CD4-positive, alpha-beta memory T cell (primary cell): ENCODE results near the gene DYNLL1. TPM values are rescaled to one million over a fixed set of nuclear protein-coding genes. Genes with fewer than 3 reads are reported as not detected.

Source experiments
- CTCF ChIA-PET: fragments of 350-600 bp; sonication (Branson Sonifier 250); formaldehyde crosslinking; loops from one replicate; lab custom pipeline; 2021; ENCODE audit warnings: inconsistent platforms; ENCODE audit not compliant: partially characterized antibody; lab: Charles Lee
- POLR2A ChIA-PET: fragments of 350-600 bp; sonication (Branson Sonifier 250); formaldehyde crosslinking; loops from one replicate; lab custom pipeline; 2021; ENCODE audit not compliant: partially characterized antibody; lab: Charles Lee
- DNase-seq, 5 donors: peaks; one replicate each; pipeline versions ENCODE4 v3.0.0 to v3.0.0-alpha.2; 2020 to 2022; ENCODE audit warnings: mixed read lengths in 1 of 5
- H3K27ac ChIP-seq: one replicate; pipeline ENCODE4 v1.7.0; 2013; ENCODE audit warnings: low read depth, low read length
- H3K27me3 ChIP-seq: 2 replicates; pipeline ENCODE4 v1.7.0; 2013; ENCODE audit warnings: mild to moderate bottlenecking, low read length, moderate library complexity; ENCODE audit not compliant: insufficient read depth
- H3K36me3 ChIP-seq: 2 replicates; pipeline ENCODE4 v1.7.0; 2013; ENCODE audit warnings: mild to moderate bottlenecking, low read length, moderate library complexity; ENCODE audit not compliant: insufficient read depth
- H3K4me1 ChIP-seq: 2 replicates; pipeline ENCODE4 v1.7.0; 2013; ENCODE audit warnings: mild to moderate bottlenecking, low read length, moderate library complexity; ENCODE audit not compliant: insufficient read depth
- H3K4me3 ChIP-seq, 2 donors: one replicate each; pipeline ENCODE4 v1.7.0; 2013; ENCODE audit warnings: low read length in 2 of 2, mild to moderate bottlenecking in 1 of 2
- H3K9me3 ChIP-seq, 2 donors: one replicate each; pipeline ENCODE4 v1.7.0; 2013; ENCODE audit warnings: low read length in 2 of 2, control low read depth in 1 of 2; ENCODE audit not compliant: control insufficient read depth in 1 of 2
- H3K27ac Mint-ChIP-seq, 7 donors: one replicate each; pipeline ENCODE4 v1.8.0; 2020 to 2021; ENCODE audit warnings: mixed read lengths in 7 of 7, mild to moderate bottlenecking in 6 of 7, inconsistent platforms in 3 of 7, moderate library complexity in 3 of 7
- H3K27me3 Mint-ChIP-seq, 2 donors: one replicate each; pipeline ENCODE4 v1.8.0; 2020 to 2021; ENCODE audit warnings: mixed read lengths in 2 of 2
- H3K36me3 Mint-ChIP-seq, 2 donors: one replicate each; pipeline ENCODE4 v1.8.0; 2020 to 2021; ENCODE audit warnings: mixed read lengths in 2 of 2, inconsistent platforms in 1 of 2, mild to moderate bottlenecking in 1 of 2
- H3K4me1 Mint-ChIP-seq, 4 donors: one replicate each; pipeline ENCODE4 v1.8.0; 2020 to 2021; ENCODE audit warnings: mixed read lengths in 4 of 4, mild to moderate bottlenecking in 1 of 4
- H3K4me3 Mint-ChIP-seq, 8 donors: one replicate each; pipeline ENCODE4 v1.8.0; 2020 to 2021; ENCODE audit warnings: mixed read lengths in 8 of 8, mild to moderate bottlenecking in 7 of 8, moderate library complexity in 6 of 8, inconsistent platforms in 3 of 8
- H3K9me3 Mint-ChIP-seq, 8 donors: one replicate each; pipeline ENCODE4 v1.8.0; 2020 to 2021; ENCODE audit warnings: mixed read lengths in 8 of 8, mild to moderate bottlenecking in 5 of 8, inconsistent platforms in 3 of 8, moderate library complexity in 1 of 8
- intact Hi-C: fragments of 100-400 bp; cut with micrococcal nuclease; formaldehyde crosslinking; loops from one replicate; pipeline ENCODE4 v1.15.1; 2023
- polyA plus RNA-seq, 2 donors: library from polyadenylated mRNA; unstranded; fragments of 300-500 nt; fragmentation: Illumina TruSeq; gene quantifications; one replicate each; pipeline ENCODE4 v1.2.3, GENCODE V29; 2021
- total RNA-seq, 2 experiments: library from RNA; stranded (reverse); gene quantifications; one replicate each; pipeline ENCODE4 v1.2.3, GENCODE V29; 2021

DYNLL1 gene
- total and polyA plus RNA-seq, 4 experiments from 2014 or later = 97.5 to 351 (median 228) TPM

GRCh38 chr12:120455302-120455701 lies 40.6 kb upstream of the DYNLL1 start:
- intact Hi-C loops = no loop called here
- ChIA-PET CTCF (interaction anchor here (19.4 kb wide), 1 partner anchor 14 kb away, joined by 187 read pairs; the partner anchor contains the start of gene SRSF9), POLR2A (interaction anchor here (0.6 to 5.8 kb wide), 2 partner anchors 14 to 1601 kb away, joined by 3 to 28 read pairs; partner anchors contain the start of gene SRSF9)
- Mint-ChIP-seq H3K27ac (peak overlapping the region in 2 of 7 donors; percentile 22 to 62), H3K4me3 (no peak overlapping the region), H3K4me1 (peaks cover 0 to 11% (median 6%) of the 10 kb centered on the region in 4 donors), H3K36me3 (peaks cover 27 to 52% of the 10 kb centered on the region in 2 donors), H3K9me3 (no peaks in the 10 kb centered on the region), H3K27me3 (no peaks in the 10 kb centered on the region)
- no peaks in the 10 kb centered on the region for H3K27me3 ChIP-seq
- H3K36me3 ChIP-seq = peaks cover 34% of the 10 kb centered on the region
- H3K9me3 ChIP-seq = no peaks in the 10 kb centered on the region
- peaks cover 13% of the 10 kb centered on the region for H3K4me1 ChIP-seq
- no peak for DNase-seq
- no peak overlapping the region for H3K27ac ChIP-seq
- no peak overlapping the region for H3K4me3 ChIP-seq

DNA sequence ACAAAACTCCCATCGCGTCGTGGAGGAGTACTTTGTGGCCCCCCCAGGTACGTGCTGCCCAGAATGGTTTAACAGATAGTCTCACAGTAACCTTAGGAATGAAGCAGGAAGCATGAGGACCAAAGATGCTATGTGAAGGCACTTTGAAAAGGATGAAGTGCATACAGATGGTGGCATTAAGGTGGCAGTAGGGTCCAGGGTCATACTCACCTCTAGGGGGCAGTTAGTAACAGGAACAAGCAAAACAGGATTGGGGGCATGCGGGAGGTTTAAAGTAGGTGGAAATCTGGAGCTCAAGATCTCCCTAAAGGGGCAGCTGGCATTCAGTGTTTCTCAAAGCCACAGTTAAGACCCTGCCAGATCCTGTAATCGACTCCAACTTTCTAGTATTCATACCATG lies 38.8 kb upstream of the DYNLL1 start:
- Histone ChIP-seq H3K4me3 (no peak overlapping the region), H3K27ac (no peak overlapping the region), H3K27me3 (no peaks in the 10 kb centered on the region), H3K36me3 (peaks cover 37% of the 10 kb centered on the region), H3K4me1 (peaks cover 13% of the 10 kb centered on the region), H3K9me3 (no peaks in the 10 kb centered on the region)
- peaks cover 0 to 11% (median 6%) of the 10 kb centered on the region in 4 donors for H3K4me1 Mint-ChIP-seq
- peak overlapping the region in 2 of 7 donors; percentile 3 to 73 for H3K27ac Mint-ChIP-seq
- H3K27me3 Mint-ChIP-seq = no peaks in the 10 kb centered on the region
- no peaks in the 10 kb centered on the region for H3K9me3 Mint-ChIP-seq
- intact Hi-C loops = no loop called here
- DNase-seq = no peak
- POLR2A ChIA-PET = interaction anchor here (1.2 to 1.7 kb wide), 5 partner anchors 9 to 39 kb away, joined by 3 to 6 read pairs (median 5); partner anchors contain the start of genes COX6A1, DYNLL1 and SRSF9
- H3K36me3 Mint-ChIP-seq = peaks cover 35 to 60% of the 10 kb centered on the region in 2 donors
- H3K4me3 Mint-ChIP-seq = no peak overlapping the region
- CTCF ChIA-PET = interaction anchor here (0.8 to 19.4 kb wide), 7 partner anchors 12 to 192 kb away, joined by 4 to 187 read pairs (median 5); partner anchors contain the start of genes COX6A1, GATC, POP5 and SRSF9

DNA sequence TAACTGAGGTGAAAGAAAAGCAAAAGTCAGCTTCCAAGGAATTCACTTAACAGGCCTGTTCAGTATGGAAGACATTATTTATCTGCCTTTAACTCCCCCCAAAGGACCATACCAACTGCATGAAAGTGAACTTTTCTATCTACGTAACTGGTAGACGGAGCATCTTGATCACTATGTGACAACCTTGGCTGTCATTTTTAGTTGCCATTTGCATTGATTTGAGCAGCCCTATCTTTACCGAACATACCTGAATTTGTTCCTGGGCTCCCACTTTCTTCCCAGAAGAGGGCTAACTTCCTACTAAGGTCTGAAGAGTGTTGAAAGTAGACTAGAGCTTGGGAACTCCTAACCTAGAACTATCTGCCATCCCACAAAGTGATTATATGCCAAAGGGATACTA lies 35.8 kb upstream of the DYNLL1 start:
- Histone ChIP-seq H3K4me1 (no peaks in the 10 kb centered on the region), H3K4me3 (no peak overlapping the region), H3K9me3 (no peaks in the 10 kb centered on the region), H3K36me3 (peaks cover 58% of the 10 kb centered on the region), H3K27ac (no peak overlapping the region), H3K27me3 (no peaks in the 10 kb centered on the region)
- Mint-ChIP-seq H3K4me3 (no peak overlapping the region), H3K36me3 (peaks cover 60 to 81% of the 10 kb centered on the region in 2 donors), H3K27me3 (no peaks in the 10 kb centered on the region), H3K4me1 (peaks cover under 1 to 16% (median 5%) of the 10 kb centered on the region in 4 donors), H3K9me3 (no peaks in the 10 kb centered on the region), H3K27ac (no peak overlapping the region)
- ChIA-PET CTCF (interaction anchor here (1.0 to 19.4 kb wide), 4 partner anchors 9 to 36 kb away, joined by 3 to 187 read pairs (median 11); partner anchors contain the start of genes COX6A1, DYNLL1 and SRSF9), POLR2A (interaction anchor here (2.9 kb wide), 1 partner anchor 9 kb away, joined by 15 read pairs; the partner anchor contains the start of gene SRSF9)
- no peak for DNase-seq
- intact Hi-C loops = no loop called here

- Mint-ChIP-seq H3K27me3 (no peaks in the 10 kb centered on the region), H3K27ac (peak overlapping the region in 2 of 7 donors; percentile 24 to 27), H3K36me3 (peaks cover 57 to 83% of the 10 kb centered on the region in 2 donors), H3K9me3 (no peaks in the 10 kb centered on the region), H3K4me1 (peaks cover 5 to 24% (median 16%) of the 10 kb centered on the region in 4 donors), H3K4me3 (no peak overlapping the region)
- POLR2A ChIA-PET = interaction anchor here (2.0 to 2.2 kb wide), 2 partner anchors 34 to 170 kb away, joined by 4 to 8 read pairs; partner anchors contain the start of genes DYNLL1 and RNU4-2
- Histone ChIP-seq H3K36me3 (peaks cover 56% of the 10 kb centered on the region), H3K9me3 (no peaks in the 10 kb centered on the region), H3K4me3 (no peak overlapping the region), H3K4me1 (peaks cover 15% of the 10 kb centered on the region), H3K27me3 (no peaks in the 10 kb centered on the region), H3K27ac (no peak overlapping the region)
- CTCF ChIA-PET = interaction anchor here (15.8 kb wide), 1 partner anchor 11 kb away, joined by 187 read pairs; the partner anchor contains the start of genes GATC and TRIAP1
- intact Hi-C loops = no loop called here
- DNase-seq = no peak
These were observed 33.7 kb upstream of the DYNLL1 start for GRCh38 chr12:120462099-120462640.

DNA sequence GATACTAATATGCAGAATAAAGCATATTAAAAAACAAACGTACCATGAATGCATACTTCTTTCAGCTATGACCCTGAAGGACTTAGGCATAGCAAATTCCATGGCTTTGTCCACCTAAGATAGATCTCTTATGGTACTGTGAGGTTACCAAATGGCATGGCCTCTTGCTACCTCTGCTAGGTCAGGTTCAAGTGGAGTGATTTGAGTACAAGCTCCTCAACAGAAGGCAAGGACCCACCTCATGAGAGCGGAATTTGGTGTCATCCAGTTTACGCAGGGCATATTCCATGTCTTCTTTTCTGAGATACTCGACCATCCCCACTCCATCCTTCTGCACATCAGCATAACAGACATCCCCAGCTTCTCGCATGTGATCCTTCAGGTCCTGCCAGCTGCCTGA lies 32.2 kb upstream of the DYNLL1 start:
- H3K9me3 ChIP-seq = no peaks in the 10 kb centered on the region
- Mint-ChIP-seq H3K4me3 (no peak overlapping the region), H3K9me3 (no peaks in the 10 kb centered on the region), H3K36me3 (peaks cover 51 to 83% of the 10 kb centered on the region in 2 donors), H3K27ac (peak overlapping the region in 3 of 7 donors; percentile 1 to 71 (median 27)), H3K27me3 (no peaks in the 10 kb centered on the region), H3K4me1 (peaks cover 7 to 38% (median 27%) of the 10 kb centered on the region in 4 donors)
- H3K36me3 ChIP-seq = peaks cover 48% of the 10 kb centered on the region
- H3K4me1 ChIP-seq = peaks cover 29% of the 10 kb centered on the region
- ChIA-PET POLR2A (interaction anchor here (2.0 to 2.2 kb wide), 2 partner anchors 33 to 172 kb away, joined by 4 to 8 read pairs; partner anchors contain the start of genes DYNLL1 and RNU4-2), CTCF (interaction anchor here (1.0 to 15.8 kb wide), 7 partner anchors 12 to 186 kb away, joined by 4 to 187 read pairs (median 5); partner anchors contain the start of genes DYNLL1, GATC and TRIAP1)
- no peak overlapping the region for H3K4me3 ChIP-seq
- intact Hi-C loops = no loop called here
- H3K27ac ChIP-seq = no peak overlapping the region
- no peaks in the 10 kb centered on the region for H3K27me3 ChIP-seq
- no peak for DNase-seq

DNA sequence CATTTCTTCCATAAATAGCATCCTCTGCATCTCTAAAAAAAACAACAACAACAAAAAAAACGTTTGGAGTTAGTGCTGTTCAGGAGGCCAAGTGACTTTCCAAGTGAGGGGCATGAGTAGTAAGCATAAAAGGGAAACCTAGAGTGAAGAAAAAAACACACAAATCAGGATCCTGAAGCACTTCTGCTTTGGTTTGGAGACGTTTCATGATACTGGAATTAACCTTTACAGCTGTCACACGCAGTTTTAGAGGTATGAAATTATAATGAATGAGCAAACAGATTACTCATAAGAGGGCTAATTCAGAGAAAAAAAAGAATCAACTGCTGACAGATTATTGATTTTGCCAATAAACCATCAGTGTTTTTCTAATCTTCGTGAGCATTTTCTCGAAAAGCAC lies 30.2 kb upstream of the DYNLL1 start:
- peaks cover 42 to 67% of the 10 kb centered on the region in 2 donors for H3K36me3 Mint-ChIP-seq
- CTCF ChIA-PET = interaction anchor here (0.7 to 15.8 kb wide), 10 partner anchors 14 to 862 kb away, joined by 3 to 187 read pairs (median 6); partner anchors contain the start of genes COX6A1, GATC, PLA2G1B and TRIAP1
- Histone ChIP-seq H3K9me3 (no peaks in the 10 kb centered on the region), H3K27me3 (no peaks in the 10 kb centered on the region), H3K36me3 (peaks cover 39% of the 10 kb centered on the region), H3K4me1 (peaks cover 39% of the 10 kb centered on the region), H3K27ac (no peak overlapping the region), H3K4me3 (no peak overlapping the region)
- peaks cover 10 to 48% (median 33%) of the 10 kb centered on the region in 4 donors for H3K4me1 Mint-ChIP-seq
- peak overlapping the region in 3 of 7 donors; percentile 17 to 89 (median 37) for H3K27ac Mint-ChIP-seq
- H3K9me3 Mint-ChIP-seq = no peaks in the 10 kb centered on the region
- H3K27me3 Mint-ChIP-seq = no peaks in the 10 kb centered on the region
- H3K4me3 Mint-ChIP-seq = no peak overlapping the region
- intact Hi-C loops = loop anchor here (1.0 kb wide), 2 partner anchors 26 to 109 kb away; no protein-coding TSS in a partner anchor
- no peak for DNase-seq
- POLR2A ChIA-PET = interaction anchor here (0.6 to 2.1 kb wide), 3 partner anchors 16 to 21 kb away, joined by 3 to 4 read pairs (median 4); partner anchors contain the start of genes GATC and TRIAP1
